GM12891 (cell line): ENCODE measurements around the gene UBE2D4.
"Not testable (repeated sequence)": the region's sequence is repeated elsewhere in the genome, so short reads cannot be mapped to it uniquely, and the experiment has no call there.

Experiments
- PAX5 ChIP-seq: IDR thresholded peaks from 2 replicates; pipeline ENCODE4 v1.6.1; 2011; ENCODE audit warnings: low read length, moderate library complexity, mild to moderate bottlenecking; ENCODE audit not compliant: insufficient read depth, severe bottlenecking
- TAF1 ChIP-seq: IDR thresholded peaks from 2 replicates; pipeline ENCODE4 v1.6.1; 2011; ENCODE audit warnings: low read depth, low read length, control low read depth

GRCh38 chr7:43898571-43898970 is 27.7 kb upstream of the UBE2D4 start:
- TF ChIP-seq TAF1, PAX5: not testable (repeated sequence)
